CD4-positive, alpha-beta T cell (primary cell): ENCODE data around the gene MYH6. TPM values are rescaled to one million over a fixed set of nuclear protein-coding genes. Genes with fewer than 3 reads are reported as not detected.
"Not testable (repeated sequence)": the region's sequence is repeated elsewhere in the genome, so short reads cannot be mapped to it uniquely, and the experiment has no call there.

ENCODE experiments used
- ATAC-seq: fragments of 200-7000 bp; cut with Tn5 transposase; one replicate; pipeline ENCODE4 v1.10.0; 2022; ENCODE audit warnings: mild to moderate bottlenecking; ENCODE audit not compliant: poor library complexity
- CTCF ChIA-PET: fragments of 350-600 bp; sonication (Branson Sonifier 250); formaldehyde crosslinking; loops from one replicate; lab custom pipeline; 2021; ENCODE audit warnings: antibody characterized with exemption, inconsistent platforms; lab: Charles Lee
- POLR2A ChIA-PET: fragments of 350-600 bp; sonication (Branson Sonifier 250); formaldehyde crosslinking; loops from one replicate; lab custom pipeline; 2021; ENCODE audit warnings: antibody characterized with exemption, inconsistent platforms; lab: Charles Lee
- DNase-seq, 14 experiments: peaks; one replicate each; pipeline ENCODE4 v3.0.0-alpha.2; 2013 to 2020; ENCODE audit warnings: mixed read lengths in 2 of 14
- H3K27ac ChIP-seq, 2 donors: one replicate each; pipeline versions ENCODE4 v1.5.1 to v1.7.0; 2013; ENCODE audit warnings: low read length in 2 of 2, low read depth in 1 of 2, mild to moderate bottlenecking in 1 of 2
- H3K27me3 ChIP-seq, 2 experiments: 1 replicate in 1 of 2; 2 replicates in 1 of 2; pipeline versions ENCODE4 v1.6.1 to v1.7.0; 2013; ENCODE audit warnings: low read length in 2 of 2, control low read depth in 1 of 2, mild to moderate bottlenecking in 1 of 2, moderate library complexity in 1 of 2; ENCODE audit not compliant: insufficient read depth in 2 of 2, control insufficient read depth in 1 of 2
- H3K36me3 ChIP-seq: one replicate; pipeline ENCODE4 v1.6.1; 2013; ENCODE audit warnings: low read length, control low read depth; ENCODE audit not compliant: insufficient read depth
- H3K4me1 ChIP-seq: one replicate; pipeline ENCODE4 v1.6.1; 2013; ENCODE audit warnings: low read length, control low read depth; ENCODE audit not compliant: insufficient read depth
- H3K4me3 ChIP-seq: one replicate; pipeline ENCODE4 v1.5.1; 2013; ENCODE audit warnings: mild to moderate bottlenecking, low read length, moderate library complexity
- H3K9me3 ChIP-seq, 2 experiments: 1 replicate in 1 of 2; 2 replicates in 1 of 2; pipeline versions ENCODE4 v1.6.1 to v1.7.0; 2013; ENCODE audit warnings: low read length in 2 of 2, mild to moderate bottlenecking in 2 of 2, control low read depth in 1 of 2, moderate library complexity in 1 of 2; ENCODE audit not compliant: control insufficient read depth in 1 of 2, insufficient read depth in 1 of 2
- H3K27ac Mint-ChIP-seq: one replicate; pipeline ENCODE4 v1.8.0; 2020; ENCODE audit warnings: mixed read lengths
- H3K27me3 Mint-ChIP-seq: one replicate; pipeline ENCODE4 v1.8.0; 2021; ENCODE audit warnings: mixed read lengths
- H3K36me3 Mint-ChIP-seq: one replicate; pipeline ENCODE4 v1.8.0; 2021; ENCODE audit warnings: low read depth, mixed read lengths
- H3K4me1 Mint-ChIP-seq: one replicate; pipeline ENCODE4 v1.8.0; 2021; ENCODE audit warnings: low read depth, mixed read lengths
- H3K4me3 Mint-ChIP-seq: one replicate; pipeline ENCODE4 v1.8.0; 2020; ENCODE audit warnings: mild to moderate bottlenecking, mixed read lengths
- H3K9me3 Mint-ChIP-seq: one replicate; pipeline ENCODE4 v1.8.0; 2020; ENCODE audit warnings: mixed read lengths
- CTCF ChIP-seq: fragments of 200-600 bp; IDR thresholded peaks from one replicate; pipeline ENCODE4 v1.8.0; 2022; ENCODE audit warnings: antibody characterized with exemption, mild to moderate bottlenecking
- intact Hi-C, 2 experiments: fragments of 100-400 bp; cut with DNase I in 1 of 2; cut with micrococcal nuclease in 1 of 2; formaldehyde crosslinking; loops; one replicate each; pipeline versions ENCODE4 v1.15.1 to v1.9.0; 2023 to 2025; cut with DNase I, micrococcal nuclease
- total RNA-seq, 174 experiments: library from RNA in 2 of 174; stranded (reverse) in 2 of 174; gene quantifications; one replicate each; pipeline ENCODE4 v1.2.3 and lab custom pipeline; 2021 to 2026

The MYH6 gene
- total RNA-seq, 2 experiments from 2014 or later = not detected

- Histone ChIP-seq H3K4me3 (no peak overlapping the region), H3K9me3 (peaks cover 0 to 4% of the 10 kb centered on the region in 2 experiments), H3K27me3 (no peaks in the 10 kb centered on the region), H3K27ac (no peak overlapping the region), H3K4me1 (no peaks in the 10 kb centered on the region), H3K36me3 (no peaks in the 10 kb centered on the region)
- ChIA-PET POLR2A (no interaction called here), CTCF (no interaction called here)
- H3K9me3 Mint-ChIP-seq = no peaks in the 10 kb centered on the region
- ATAC-seq = no peak
- no peaks in the 10 kb centered on the region for H3K4me1 Mint-ChIP-seq
- H3K27me3 Mint-ChIP-seq = peaks cover 3% of the 10 kb centered on the region
- no peaks in the 10 kb centered on the region for H3K36me3 Mint-ChIP-seq
- H3K4me3 Mint-ChIP-seq = no peak overlapping the region
- intact Hi-C loops = no loop called here
- TF ChIP-seq CTCF = no peak
- no peak overlapping the region for H3K27ac Mint-ChIP-seq
- no peak for DNase-seq
Observed at GRCh38 chr14:23418021-23418420, 9.9 kb upstream of the MYH6 start.

GRCh38 chr14:23417269-23417668, 9.2 kb upstream of the MYH6 start:
- DNase-seq, H3K9me3 Mint-ChIP-seq, H3K36me3 ChIP-seq, intact Hi-C loops, H3K27ac Mint-ChIP-seq, H3K9me3 ChIP-seq, ATAC-seq, H3K27me3 ChIP-seq, H3K4me3 ChIP-seq, H3K27ac ChIP-seq, CTCF ChIA-PET, H3K36me3 Mint-ChIP-seq, H3K4me1 Mint-ChIP-seq, H3K27me3 Mint-ChIP-seq, POLR2A ChIA-PET, H3K4me1 ChIP-seq, H3K4me3 Mint-ChIP-seq: not testable (repeated sequence)

GRCh38 chr14:23416801-23417200, 8.7 kb upstream of the MYH6 start:
- ChIA-PET POLR2A (no interaction called here), CTCF (no interaction called here)
- Mint-ChIP-seq H3K4me3 (no peak overlapping the region), H3K27ac (no peak overlapping the region), H3K9me3 (no peaks in the 10 kb centered on the region), H3K4me1 (no peaks in the 10 kb centered on the region), H3K27me3 (peaks cover 3% of the 10 kb centered on the region), H3K36me3 (no peaks in the 10 kb centered on the region)
- no peaks in the 10 kb centered on the region for H3K27me3 ChIP-seq
- no peak overlapping the region for H3K4me3 ChIP-seq
- H3K9me3 ChIP-seq = peaks cover 0 to 4% of the 10 kb centered on the region in 2 experiments
- ATAC-seq (no peak), DNase-seq (no peak)
- no peaks in the 10 kb centered on the region for H3K4me1 ChIP-seq
- H3K27ac ChIP-seq = no peak overlapping the region
- TF ChIP-seq CTCF = no peak
- intact Hi-C loops = no loop called here
- H3K36me3 ChIP-seq = no peaks in the 10 kb centered on the region
